ENCODE data around the gene BLACAT1.

- no peak for TF ChIP-seq EZH2 (IDR thresholded peaks at IDR 0.05; ENCODE audit: borderline replicate concordance, low read depth, low read length, severe bottlenecking)
- TF ChIP-seq CTCF (IDR thresholded peaks at IDR 0.05; ENCODE audit: borderline replicate concordance, extremely low read depth, low read length, poor library complexity, severe bottlenecking) = no peak
Observed at GRCh38 chr1:205451202-205451601, 4.6 kb downstream of the BLACAT1 start.
